ENCODE measurements around the gene NFYA.

DNA sequence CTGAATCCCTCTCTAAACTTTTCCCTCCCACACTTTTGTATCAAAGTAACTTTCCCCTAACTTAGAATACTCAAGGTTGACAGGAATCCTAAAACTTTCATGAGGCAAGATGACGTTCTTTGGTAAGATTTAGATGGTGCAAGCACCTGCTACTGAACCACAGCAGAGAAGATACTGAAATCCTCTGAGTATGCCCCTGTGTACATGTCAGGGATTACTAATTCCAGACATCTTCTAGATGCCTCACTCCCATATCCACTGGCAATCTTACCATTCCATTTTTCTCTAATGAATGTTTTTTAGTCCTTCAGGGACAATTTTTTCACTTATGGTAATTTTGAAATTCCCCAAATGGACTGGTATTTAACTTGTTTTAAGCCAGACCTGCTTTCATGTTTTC is 10.7 kb upstream of the NFYA start:
- TF ChIP-seq, protein P1, sequence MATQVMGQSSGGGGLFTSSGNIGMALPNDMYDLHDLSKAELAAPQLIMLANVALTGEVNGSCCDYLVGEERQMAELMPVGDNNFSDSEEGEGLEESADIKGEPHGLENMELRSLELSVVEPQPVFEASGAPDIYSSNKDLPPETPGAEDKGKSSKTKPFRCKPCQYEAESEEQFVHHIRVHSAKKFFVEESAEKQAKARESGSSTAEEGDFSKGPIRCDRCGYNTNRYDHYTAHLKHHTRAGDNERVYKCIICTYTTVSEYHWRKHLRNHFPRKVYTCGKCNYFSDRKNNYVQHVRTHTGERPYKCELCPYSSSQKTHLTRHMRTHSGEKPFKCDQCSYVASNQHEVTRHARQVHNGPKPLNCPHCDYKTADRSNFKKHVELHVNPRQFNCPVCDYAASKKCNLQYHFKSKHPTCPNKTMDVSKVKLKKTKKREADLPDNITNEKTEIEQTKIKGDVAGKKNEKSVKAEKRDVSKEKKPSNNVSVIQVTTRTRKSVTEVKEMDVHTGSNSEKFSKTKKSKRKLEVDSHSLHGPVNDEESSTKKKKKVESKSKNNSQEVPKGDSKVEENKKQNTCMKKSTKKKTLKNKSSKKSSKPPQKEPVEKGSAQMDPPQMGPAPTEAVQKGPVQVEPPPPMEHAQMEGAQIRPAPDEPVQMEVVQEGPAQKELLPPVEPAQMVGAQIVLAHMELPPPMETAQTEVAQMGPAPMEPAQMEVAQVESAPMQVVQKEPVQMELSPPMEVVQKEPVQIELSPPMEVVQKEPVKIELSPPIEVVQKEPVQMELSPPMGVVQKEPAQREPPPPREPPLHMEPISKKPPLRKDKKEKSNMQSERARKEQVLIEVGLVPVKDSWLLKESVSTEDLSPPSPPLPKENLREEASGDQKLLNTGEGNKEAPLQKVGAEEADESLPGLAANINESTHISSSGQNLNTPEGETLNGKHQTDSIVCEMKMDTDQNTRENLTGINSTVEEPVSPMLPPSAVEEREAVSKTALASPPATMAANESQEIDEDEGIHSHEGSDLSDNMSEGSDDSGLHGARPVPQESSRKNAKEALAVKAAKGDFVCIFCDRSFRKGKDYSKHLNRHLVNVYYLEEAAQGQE (IDR thresholded peaks at IDR 0.05; ENCODE audit: insufficient read depth in 1 of 2, low read depth in 2 of 2, low read length in 1 of 2) = no peak
- TF ChIP-seq, protein P2, sequence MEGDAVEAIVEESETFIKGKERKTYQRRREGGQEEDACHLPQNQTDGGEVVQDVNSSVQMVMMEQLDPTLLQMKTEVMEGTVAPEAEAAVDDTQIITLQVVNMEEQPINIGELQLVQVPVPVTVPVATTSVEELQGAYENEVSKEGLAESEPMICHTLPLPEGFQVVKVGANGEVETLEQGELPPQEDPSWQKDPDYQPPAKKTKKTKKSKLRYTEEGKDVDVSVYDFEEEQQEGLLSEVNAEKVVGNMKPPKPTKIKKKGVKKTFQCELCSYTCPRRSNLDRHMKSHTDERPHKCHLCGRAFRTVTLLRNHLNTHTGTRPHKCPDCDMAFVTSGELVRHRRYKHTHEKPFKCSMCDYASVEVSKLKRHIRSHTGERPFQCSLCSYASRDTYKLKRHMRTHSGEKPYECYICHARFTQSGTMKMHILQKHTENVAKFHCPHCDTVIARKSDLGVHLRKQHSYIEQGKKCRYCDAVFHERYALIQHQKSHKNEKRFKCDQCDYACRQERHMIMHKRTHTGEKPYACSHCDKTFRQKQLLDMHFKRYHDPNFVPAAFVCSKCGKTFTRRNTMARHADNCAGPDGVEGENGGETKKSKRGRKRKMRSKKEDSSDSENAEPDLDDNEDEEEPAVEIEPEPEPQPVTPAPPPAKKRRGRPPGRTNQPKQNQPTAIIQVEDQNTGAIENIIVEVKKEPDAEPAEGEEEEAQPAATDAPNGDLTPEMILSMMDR (IDR thresholded peaks at IDR 0.05) = no peak

Measured in Panc1 (cell line).